Sigmoid colon (tissue), 7 donors: ENCODE results near the gene CMAS. TPM values are rescaled to one million over a fixed set of nuclear protein-coding genes. Genes with fewer than 3 reads are reported as not detected.
"Not testable (repeated sequence)": the region's sequence is repeated elsewhere in the genome, so short reads cannot be mapped to it uniquely, and the experiment has no call there.

Experiments used
- DNase-seq: peaks from one replicate; pipeline ENCODE4 v3.0.0-alpha.2; 2019
- H3K27ac ChIP-seq, 4 donors: fragments of 200-600 bp; sonication (generic); one replicate each; pipeline ENCODE4 v1.5.1; 2016 to 2019; ENCODE audit warnings: mild to moderate bottlenecking in 1 of 4
- H3K27me3 ChIP-seq, 3 donors: fragments of 200-600 bp; sonication (generic); one replicate each; pipeline ENCODE4 v1.5.1; 2019; ENCODE audit warnings: mild to moderate bottlenecking in 1 of 3
- H3K36me3 ChIP-seq, 4 donors: fragments of 200-600 bp; sonication (generic); one replicate each; pipeline ENCODE4 v1.5.1; 2016 to 2019
- H3K4me1 ChIP-seq, 4 donors: fragments of 200-600 bp; sonication (generic); one replicate each; pipeline ENCODE4 v1.5.1; 2017 to 2019
- H3K4me3 ChIP-seq, 4 donors: fragments of 200-600 bp; sonication (generic); one replicate each; pipeline ENCODE4 v1.5.1; 2017 to 2019; ENCODE audit warnings: mild to moderate bottlenecking in 2 of 4, moderate library complexity in 1 of 4
- H3K9me3 ChIP-seq, 4 donors: fragments of 200-600 bp in 3 of 4; sonication (generic) in 3 of 4; one replicate each; pipeline versions ENCODE4 v1.5.1 to v1.6.1; 2013 to 2019
- CTCF ChIP-seq, 4 experiments: fragments of 450-650 bp in 3 of 4; fragments of 200-600 bp in 1 of 4; IDR thresholded peaks; one replicate each; pipeline ENCODE4 v1.5.1; 2016 to 2019; ENCODE audit warnings: antibody characterized with exemption in 4 of 4, mild to moderate bottlenecking in 3 of 4, moderate library complexity in 2 of 4
- EP300 ChIP-seq, 4 donors: sonication (generic); formaldehyde crosslinking; IDR thresholded peaks; one replicate each; pipeline ENCODE4 v1.6.1; 2017; ENCODE audit warnings: antibody characterized with exemption in 4 of 4
- POLR2A ChIP-seq, 2 donors: fragments of 450-650 bp; IDR thresholded peaks; one replicate each; pipeline ENCODE4 v1.6.1; 2016; ENCODE audit warnings: antibody characterized with exemption in 2 of 2, mild to moderate bottlenecking in 2 of 2, moderate library complexity in 2 of 2
- POLR2AphosphoS5 ChIP-seq, 4 donors: sonication (generic); formaldehyde crosslinking; IDR thresholded peaks; one replicate each; pipeline ENCODE4 v1.6.1; 2017; ENCODE audit warnings: antibody characterized with exemption in 4 of 4
- WGBS, 2 donors: extraction: QIAGEN DNeasy Blood & Tissue Kit; methylation state at CpG; one replicate each; pipeline ENCODE4 v1.1.7; 2013; 5-methylcytosine and 5-hydroxymethylcytosine counted together
- intact Hi-C: fragments of 100-400 bp; cut with DNase I; formaldehyde crosslinking; loops from one replicate; pipeline ENCODE4 v1.15.1; 2023
- polyA plus RNA-seq, 3 donors: library from polyadenylated mRNA; stranded (reverse); fragments of 200-250 nt; gene quantifications; one replicate each; pipeline ENCODE4 v1.2.3, GENCODE V29; 2013
- total RNA-seq, 4 donors: library from RNA; depleted of rRNA; stranded (reverse); fragments of >200 nt; gene quantifications; one replicate each; pipeline ENCODE4 v1.1.0, GENCODE V29; 2016
- donor health status: healthy with polysubstance abuse.
- donor health status: Bipolar disorder and iron deficiency.
- donor health status: healthy.

Gene CMAS
- total and polyA plus RNA-seq, 7 donors, result 23.3 to 226 (median 35.1) TPM

DNA sequence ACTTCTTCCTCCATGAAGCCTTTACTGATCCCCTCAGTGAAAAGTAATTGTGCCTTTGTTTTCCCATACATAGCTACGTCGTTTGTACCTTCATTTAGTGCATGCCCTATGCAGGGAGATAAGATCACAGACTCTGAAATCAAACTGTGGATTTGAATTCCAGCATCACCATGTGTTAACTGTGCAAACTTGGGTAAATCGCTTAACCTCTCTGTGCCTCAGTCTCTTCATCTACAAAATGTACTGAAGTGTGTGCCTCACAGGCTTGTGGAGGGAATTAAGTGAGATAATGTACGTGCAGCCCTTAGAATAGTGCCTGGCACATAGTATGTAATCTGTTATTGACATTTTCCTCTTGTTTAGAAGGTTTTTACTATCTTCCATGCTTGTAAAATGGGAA, 4.1 kb downstream of the CMAS start:
- TF ChIP-seq EP300 (IDR thresholded peaks at IDR 0.05), result no peak
- no peak for TF ChIP-seq POLR2AphosphoS5 (IDR thresholded peaks at IDR 0.05)
- no peak for TF ChIP-seq POLR2A (IDR thresholded peaks at IDR 0.05)
- no peak for TF ChIP-seq CTCF (IDR thresholded peaks at IDR 0.05)
- H3K4me1 ChIP-seq, result peaks cover 0 to 30% (median 25%) of the 10 kb centered on the region in 4 donors
- H3K4me3 ChIP-seq, result no peak overlapping the region
- H3K36me3 ChIP-seq, result no peaks in the 10 kb centered on the region
- no peaks in the 10 kb centered on the region for H3K27me3 ChIP-seq
- DNase-seq, result no peak
- 71 to 84% methylated on average over 4 of the region's 4 CpGs for WGBS, 2 donors
- no peaks in the 10 kb centered on the region for H3K9me3 ChIP-seq
- intact Hi-C loops, result no loop called here
- H3K27ac ChIP-seq, result no peak overlapping the region

GRCh38 chr12:22051114-22051698, 5.2 kb downstream of the CMAS start:
- H3K4me1 ChIP-seq, result peaks cover 0 to 38% (median 29%) of the 10 kb centered on the region in 4 donors
- H3K9me3 ChIP-seq, result no peaks in the 10 kb centered on the region
- no peak overlapping the region for H3K4me3 ChIP-seq
- DNase-seq, result no peak
- TF ChIP-seq EP300 (IDR thresholded peaks at IDR 0.05) (no peak), POLR2AphosphoS5 (IDR thresholded peaks at IDR 0.05) (no peak), POLR2A (IDR thresholded peaks at IDR 0.05) (no peak), CTCF (IDR thresholded peaks at IDR 0.05) (no peak)
- peaks cover 0 to 10% (median 0%) of the 10 kb centered on the region in 4 donors for H3K36me3 ChIP-seq
- H3K27me3 ChIP-seq, result no peaks in the 10 kb centered on the region
- intact Hi-C loops, result no loop called here
- H3K27ac ChIP-seq, result no peak overlapping the region

DNA sequence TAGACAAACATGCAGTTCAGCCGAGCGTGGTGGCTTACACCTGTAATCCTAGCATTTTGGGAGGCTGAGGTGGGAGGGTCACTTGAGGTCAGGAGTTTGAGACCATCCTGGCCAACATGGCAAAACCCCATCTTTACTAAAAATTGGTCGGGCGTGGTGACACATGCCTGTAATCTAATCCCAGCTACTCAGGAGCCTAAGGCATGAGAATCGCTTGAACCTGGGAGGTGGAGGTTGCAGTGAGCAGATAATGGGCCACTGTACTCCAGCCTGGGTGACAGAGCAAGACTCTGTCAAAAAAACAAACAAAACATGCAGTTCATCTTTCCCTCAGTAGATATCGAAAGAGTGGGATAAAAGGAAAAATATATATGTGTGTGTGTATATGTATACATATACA, 7.0 kb downstream of the CMAS start:
- H3K27me3 ChIP-seq, DNase-seq, H3K27ac ChIP-seq, H3K9me3 ChIP-seq, intact Hi-C loops, H3K4me3 ChIP-seq: not testable (repeated sequence)
- 90 to 95% methylated on average over 6 of the region's 6 CpGs for WGBS, 2 donors
- H3K4me1 ChIP-seq, result peaks cover 0 to 31% (median 19%) of the 10 kb centered on the region in 4 donors
- H3K36me3 ChIP-seq, result peaks cover 0 to 27% (median 6%) of the 10 kb centered on the region in 4 donors

DNA sequence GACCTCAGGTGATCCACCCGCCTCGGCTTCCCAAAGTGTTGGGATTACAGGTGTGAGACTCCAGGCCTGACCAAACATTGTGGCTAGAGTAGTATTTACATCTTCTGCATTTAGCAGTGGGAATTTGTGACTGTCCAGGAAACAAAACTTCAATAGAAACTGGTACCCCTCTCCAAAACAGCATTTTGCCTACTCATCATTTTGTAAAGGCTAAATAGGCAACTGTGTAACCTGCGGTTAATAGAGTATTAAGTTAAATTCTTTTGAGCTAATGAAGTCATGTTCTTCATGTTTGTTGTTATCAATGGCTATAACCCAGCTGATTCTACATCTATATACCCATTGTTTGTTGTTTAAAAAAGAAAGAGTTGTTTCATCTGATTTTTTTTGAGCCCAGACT, 8.1 kb downstream of the CMAS start:
- no peak for DNase-seq
- Histone ChIP-seq H3K4me1 (peaks cover 0 to 26% (median 16%) of the 10 kb centered on the region in 4 donors), H3K27ac (no peak overlapping the region), H3K36me3 (peaks cover 6 to 39% (median 7%) of the 10 kb centered on the region in 4 donors), H3K9me3 (no peaks in the 10 kb centered on the region), H3K27me3 (no peaks in the 10 kb centered on the region), H3K4me3 (no peak overlapping the region)
- TF ChIP-seq POLR2A (IDR thresholded peaks at IDR 0.05) (no peak), POLR2AphosphoS5 (IDR thresholded peaks at IDR 0.05) (no peak), EP300 (IDR thresholded peaks at IDR 0.05) (no peak), CTCF (IDR thresholded peaks at IDR 0.05) (no peak)
- intact Hi-C loops, result no loop called here
- 91 to 94% methylated on average over 3 of the region's 3 CpGs for WGBS, 2 donors

GRCh38 chr12:22056607-22057006, 10.6 kb downstream of the CMAS start:
- DNase-seq, result no peak
- Histone ChIP-seq H3K4me1 (peaks cover 0 to 8% (median 3%) of the 10 kb centered on the region in 4 donors), H3K4me3 (no peak overlapping the region), H3K27ac (no peak overlapping the region), H3K9me3 (no peaks in the 10 kb centered on the region), H3K27me3 (no peaks in the 10 kb centered on the region), H3K36me3 (peaks cover 7 to 62% (median 10%) of the 10 kb centered on the region in 4 donors)
- TF ChIP-seq EP300 (IDR thresholded peaks at IDR 0.05) (no peak), CTCF (IDR thresholded peaks at IDR 0.05) (no peak), POLR2A (IDR thresholded peaks at IDR 0.05) (no peak), POLR2AphosphoS5 (IDR thresholded peaks at IDR 0.05) (no peak)
- WGBS, 2 donors, result 85 to 89% methylated on average over 2 of the region's 2 CpGs
- intact Hi-C loops, result no loop called here
